K562 (cell line): ENCODE measurements around the gene RCC1. TPM values are rescaled to one million over a fixed set of nuclear protein-coding genes. Genes with fewer than 3 reads are reported as not detected.
A peak's percentile ranks its signal among the peaks of the same experiment; 100 is the strongest.

Source experiments
- ARID1B ChIP-seq: fragments of 450-650 bp; IDR thresholded peaks from 2 replicates; pipeline ENCODE4 v1.6.1; 2016; ENCODE audit warnings: antibody characterized with exemption, mild to moderate bottlenecking, inconsistent platforms
- ARID4B ChIP-seq: sonication (generic); formaldehyde crosslinking; IDR thresholded peaks from 2 replicates; pipeline ENCODE4 v1.8.0; 2022; ENCODE audit warnings: mild to moderate bottlenecking, missing genetic modification reagents
- KAT7 ChIP-seq: sonication (generic); formaldehyde crosslinking; IDR thresholded peaks from 2 replicates; pipeline ENCODE4 v1.8.0; 2022; ENCODE audit warnings: missing genetic modification reagents, mild to moderate bottlenecking, borderline replicate concordance
- LARP7 ChIP-seq: fragments of 450-650 bp; IDR thresholded peaks from 2 replicates; pipeline ENCODE4 v1.6.1; 2016
- ZNF431 ChIP-seq: sonication (generic); formaldehyde crosslinking; IDR thresholded peaks from 2 replicates; pipeline ENCODE4 v1.8.0; 2022; ENCODE audit warnings: mild to moderate bottlenecking, missing genetic modification reagents
- polyA plus RNA-seq, 8 experiments: library from polyadenylated mRNA; depleted of rRNA in 4 of 8; stranded (reverse) in 5 of 8; unstranded in 3 of 8; fragments of >200 nt; fragmentation: Nextera tagmentation in 2 of 8; fragmentation: Illumina TruSeq in 1 of 8; extraction: Ambion mirVana in 2 of 8; extraction: Trizol in 1 of 8; gene quantifications; 2 replicates each; pipeline versions ENCODE4 v1.2.1 to v1.2.3, GENCODE V29; 2011 to 2014; ENCODE audit warnings: inconsistent platforms in 1 of 8, missing spikeins in 1 of 8
- total RNA-seq, 7 experiments: library from RNA; depleted of rRNA in 6 of 7; stranded (reverse); fragments of >200 nt in 6 of 7; fragmentation: Illumina TruSeq in 2 of 7; extraction: Trizol in 2 of 7; gene quantifications; 2 replicates each; pipeline versions ENCODE4 v1.2.1 to v1.2.3, GENCODE V29; 2011 to 2021; ENCODE audit warnings: low replicate concordance in 1 of 7
- TF ChIP-seq, protein P1 (sequence below): sonication (generic); formaldehyde crosslinking; IDR thresholded peaks from 2 replicates; pipeline ENCODE4 v1.8.0; 2022; ENCODE audit warnings: missing genetic modification reagents, mild to moderate bottlenecking, moderate library complexity, borderline replicate concordance
- TF ChIP-seq, protein P2 (sequence below), 2 experiments: fragments of 450-650 bp in 1 of 2; sonication (generic) in 1 of 2; formaldehyde crosslinking in 1 of 2; IDR thresholded peaks; 2 replicates each; pipeline versions ENCODE4 v1.7.1 to v1.9.0; 2016 to 2022; ENCODE audit warnings: inconsistent platforms in 1 of 2, mild to moderate bottlenecking in 1 of 2, missing genetic modification reagents in 1 of 2

Gene RCC1
- total and polyA plus RNA-seq, 9 of the 15 experiments (the other 6 are each of a cell fraction or from before 2014, with no cell fraction given) = 16.4 to 202 (median 107) TPM

- TF ChIP-seq, protein P1, sequence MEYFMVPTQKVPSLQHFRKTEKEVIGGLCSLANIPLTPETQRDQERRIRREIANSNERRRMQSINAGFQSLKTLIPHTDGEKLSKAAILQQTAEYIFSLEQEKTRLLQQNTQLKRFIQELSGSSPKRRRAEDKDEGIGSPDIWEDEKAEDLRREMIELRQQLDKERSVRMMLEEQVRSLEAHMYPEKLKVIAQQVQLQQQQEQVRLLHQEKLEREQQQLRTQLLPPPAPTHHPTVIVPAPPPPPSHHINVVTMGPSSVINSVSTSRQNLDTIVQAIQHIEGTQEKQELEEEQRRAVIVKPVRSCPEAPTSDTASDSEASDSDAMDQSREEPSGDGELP (CRISPR knock-in tag) = peak; percentile 78
- TF ChIP-seq ZNF431 = peak; percentile 69; the same call in 1 of the 2 replicates
- TF ChIP-seq ARID4B (CRISPR knock-in tag) = peak; percentile 50; the same call in 1 of the 2 replicates
- TF ChIP-seq, protein P2, sequence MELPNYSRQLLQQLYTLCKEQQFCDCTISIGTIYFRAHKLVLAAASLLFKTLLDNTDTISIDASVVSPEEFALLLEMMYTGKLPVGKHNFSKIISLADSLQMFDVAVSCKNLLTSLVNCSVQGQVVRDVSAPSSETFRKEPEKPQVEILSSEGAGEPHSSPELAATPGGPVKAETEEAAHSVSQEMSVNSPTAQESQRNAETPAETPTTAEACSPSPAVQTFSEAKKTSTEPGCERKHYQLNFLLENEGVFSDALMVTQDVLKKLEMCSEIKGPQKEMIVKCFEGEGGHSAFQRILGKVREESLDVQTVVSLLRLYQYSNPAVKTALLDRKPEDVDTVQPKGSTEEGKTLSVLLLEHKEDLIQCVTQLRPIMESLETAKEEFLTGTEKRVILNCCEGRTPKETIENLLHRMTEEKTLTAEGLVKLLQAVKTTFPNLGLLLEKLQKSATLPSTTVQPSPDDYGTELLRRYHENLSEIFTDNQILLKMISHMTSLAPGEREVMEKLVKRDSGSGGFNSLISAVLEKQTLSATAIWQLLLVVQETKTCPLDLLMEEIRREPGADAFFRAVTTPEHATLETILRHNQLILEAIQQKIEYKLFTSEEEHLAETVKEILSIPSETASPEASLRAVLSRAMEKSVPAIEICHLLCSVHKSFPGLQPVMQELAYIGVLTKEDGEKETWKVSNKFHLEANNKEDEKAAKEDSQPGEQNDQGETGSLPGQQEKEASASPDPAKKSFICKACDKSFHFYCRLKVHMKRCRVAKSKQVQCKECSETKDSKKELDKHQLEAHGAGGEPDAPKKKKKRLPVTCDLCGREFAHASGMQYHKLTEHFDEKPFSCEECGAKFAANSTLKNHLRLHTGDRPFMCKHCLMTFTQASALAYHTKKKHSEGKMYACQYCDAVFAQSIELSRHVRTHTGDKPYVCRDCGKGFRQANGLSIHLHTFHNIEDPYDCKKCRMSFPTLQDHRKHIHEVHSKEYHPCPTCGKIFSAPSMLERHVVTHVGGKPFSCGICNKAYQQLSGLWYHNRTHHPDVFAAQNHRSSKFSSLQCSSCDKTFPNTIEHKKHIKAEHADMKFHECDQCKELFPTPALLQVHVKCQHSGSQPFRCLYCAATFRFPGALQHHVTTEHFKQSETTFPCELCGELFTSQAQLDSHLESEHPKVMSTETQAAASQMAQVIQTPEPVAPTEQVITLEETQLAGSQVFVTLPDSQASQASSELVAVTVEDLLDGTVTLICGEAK (IDR thresholded peaks at IDR 0.05) = no peak
- TF ChIP-seq, protein P2 (CRISPR knock-in tag; IDR thresholded peaks at IDR 0.05) = no peak
- no peak for TF ChIP-seq ARID1B
- no peak for TF ChIP-seq KAT7 (CRISPR knock-in tag)
- 0 out of 2 replicates have a peak, but pooled peaks have one; percentile 12 for TF ChIP-seq LARP7
Observed at GRCh38 chr1:28518000-28518744, 12.3 kb downstream of the RCC1 start (continued).
